NAMALWA (cell line): Measurements from ENCODE around the gene ADCYAP1.
A peak's percentile ranks its signal among the peaks of the same experiment; 100 is the strongest.
"Not testable (repeated sequence)": the region's sequence is repeated elsewhere in the genome, so short reads cannot be mapped to it uniquely, and the experiment has no call there.

ENCODE experiments used
- DNase-seq: peaks from one replicate; pipeline ENCODE4 v3.0.0-alpha.2; 2015; ENCODE audit warnings: low spot score

ADCYAP1 gene

DNA sequence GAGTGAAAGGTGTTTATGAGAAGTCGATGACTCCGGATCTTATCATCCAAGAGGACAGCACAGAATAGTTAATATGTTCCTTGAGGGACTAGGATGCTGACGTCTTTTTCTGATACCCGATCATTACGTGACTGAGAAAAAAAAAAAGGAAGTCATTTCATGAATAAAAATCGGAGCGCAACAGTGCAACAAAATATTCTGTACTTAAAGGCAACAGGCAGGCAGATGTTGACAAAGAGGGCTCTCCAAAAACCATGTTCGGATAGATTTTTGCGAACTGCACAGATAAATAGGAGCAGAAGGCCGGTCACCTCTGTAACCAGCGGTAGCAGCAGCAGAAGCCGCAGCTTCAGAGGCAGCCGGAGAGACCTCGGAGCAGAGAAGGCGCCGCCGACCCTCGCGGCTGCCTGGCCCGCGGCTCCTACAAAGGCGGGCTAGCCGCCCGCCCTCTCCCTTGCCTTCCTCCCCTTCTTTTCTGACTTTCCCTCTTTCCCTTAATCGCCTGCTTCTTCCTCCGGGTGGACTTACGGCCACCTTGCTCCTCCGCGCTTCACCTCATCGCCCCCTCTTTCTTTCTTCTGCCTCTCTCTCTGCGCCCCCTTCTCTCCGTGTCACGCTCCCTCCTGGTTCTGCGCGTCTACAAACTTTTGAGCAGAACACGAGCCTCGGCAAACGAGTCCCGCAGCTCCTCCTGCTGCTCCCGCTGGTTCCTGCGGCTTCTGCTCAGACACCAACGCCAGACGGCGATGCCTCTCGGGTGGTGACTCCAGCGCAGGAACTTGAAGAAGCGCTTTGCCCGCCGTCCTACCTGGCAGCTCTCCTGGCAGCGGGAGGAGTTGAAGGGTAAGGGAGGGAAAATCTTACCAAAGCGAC lies at the start of gene ADCYAP1:
ADCYAP1 (plus strand) TSS at position 654 of the 873 bp plus-strand sequence. CDS start 516 bp downstream, outside the sequence.
- DNase-seq: no peak

GRCh38 chr18:857986-858385 lies 46.7 kb upstream of the ADCYAP1 start:
- no peak for DNase-seq

DNA sequence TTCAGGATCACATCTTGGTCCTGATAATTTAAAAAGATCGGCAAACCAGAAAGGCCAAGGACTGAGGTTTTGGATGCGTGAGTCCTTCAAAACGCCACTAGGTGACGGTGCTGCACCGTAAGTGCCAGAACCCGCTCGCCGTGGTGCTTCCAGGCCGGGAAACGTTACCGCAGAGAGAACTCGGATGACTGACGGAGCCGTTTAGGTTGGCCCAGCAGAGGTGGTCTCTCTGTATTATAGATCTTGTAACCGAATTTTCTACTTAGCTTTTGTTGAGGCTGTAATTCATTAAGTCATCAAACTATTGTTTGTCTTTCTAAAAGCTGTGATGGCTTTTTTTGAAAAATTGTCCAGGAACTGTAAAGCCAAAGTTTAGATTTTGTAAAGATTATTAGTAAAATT lies 39.8 kb upstream of the ADCYAP1 start:
- DNase-seq: peak; percentile 69

DNA sequence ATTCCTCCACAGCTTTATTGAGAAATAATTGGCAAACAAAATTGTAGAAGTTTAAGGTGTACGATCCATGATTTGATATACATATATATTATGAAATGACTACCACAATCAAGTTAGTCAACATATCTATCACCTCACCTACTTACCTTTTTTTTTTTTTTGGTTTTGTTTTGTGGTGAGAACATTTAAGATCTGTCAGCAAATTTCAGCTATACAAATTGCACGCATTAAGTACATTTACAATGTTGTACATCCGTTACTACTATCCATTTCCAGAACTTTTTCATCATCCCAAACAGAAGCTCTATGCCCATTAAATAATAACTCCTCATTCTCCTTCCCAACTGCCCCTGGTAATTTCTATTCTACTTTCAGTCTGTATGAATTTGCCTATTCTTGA lies 37.4 kb upstream of the ADCYAP1 start:
- DNase-seq: no peak

- DNase-seq: not testable (repeated sequence)
Measured at GRCh38 chr18:873426-873825, 31.2 kb upstream of the ADCYAP1 start.

DNA sequence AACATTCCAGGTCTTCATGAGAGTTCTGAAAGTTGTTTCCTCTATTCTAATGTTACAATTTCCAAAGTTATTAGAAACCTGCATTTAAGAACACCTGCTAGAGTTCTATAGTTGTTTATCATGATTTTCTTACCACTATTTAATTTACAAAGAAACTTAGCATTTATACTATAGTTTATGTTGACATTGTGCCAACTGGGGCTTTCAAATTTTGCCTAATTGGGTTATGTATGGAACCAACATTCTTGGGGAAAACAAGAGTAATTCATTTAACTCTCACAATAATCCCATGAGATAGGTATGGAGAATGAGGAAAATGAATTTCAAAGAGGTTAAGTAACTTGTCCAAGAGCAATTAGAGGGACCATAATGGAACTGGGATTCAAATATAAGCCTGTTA lies 28.8 kb upstream of the ADCYAP1 start:
- DNase-seq: no peak

DNA sequence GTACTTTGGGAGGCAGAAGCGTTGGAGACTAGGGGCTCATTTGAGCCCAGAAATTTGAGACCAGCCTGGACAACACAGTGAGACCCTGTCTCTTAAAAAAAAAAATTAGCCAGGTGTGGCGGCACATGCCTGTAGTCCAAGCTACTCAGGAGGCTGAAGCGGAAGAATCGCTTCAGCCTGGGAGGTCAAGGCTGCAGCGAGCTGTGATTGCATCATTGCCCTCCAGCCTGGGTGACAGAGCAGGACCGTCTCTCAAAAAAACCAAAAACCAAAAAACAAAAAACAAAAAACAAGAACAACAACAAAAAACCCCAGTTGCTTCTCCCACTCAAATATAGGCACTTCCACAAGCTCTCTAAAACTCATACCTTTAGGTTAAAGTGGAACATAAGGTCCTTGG lies 27.4 kb upstream of the ADCYAP1 start:
- no peak for DNase-seq

DNA sequence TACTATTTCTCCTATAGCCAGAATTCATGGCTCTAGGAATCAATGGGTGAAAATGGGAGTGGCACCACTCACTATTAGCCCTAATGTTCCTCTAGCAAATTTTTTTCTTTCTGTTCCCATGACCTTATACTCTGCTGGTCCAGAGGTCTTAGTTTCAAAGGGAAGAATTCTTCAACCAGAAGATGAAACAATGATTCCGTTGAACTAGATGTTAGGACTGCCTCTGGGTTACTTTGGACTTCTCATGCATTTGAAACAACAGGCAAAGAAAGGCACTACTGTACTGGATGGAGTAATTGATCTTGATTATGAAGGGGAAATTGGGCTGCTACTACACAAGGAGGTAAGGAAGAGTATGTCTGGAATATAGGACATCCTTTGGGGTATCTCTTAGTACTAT lies 18.6 kb upstream of the ADCYAP1 start:
- no peak for DNase-seq

- no peak for DNase-seq
Measured at GRCh38 chr18:887716-888115, 17.0 kb upstream of the ADCYAP1 start.

DNA sequence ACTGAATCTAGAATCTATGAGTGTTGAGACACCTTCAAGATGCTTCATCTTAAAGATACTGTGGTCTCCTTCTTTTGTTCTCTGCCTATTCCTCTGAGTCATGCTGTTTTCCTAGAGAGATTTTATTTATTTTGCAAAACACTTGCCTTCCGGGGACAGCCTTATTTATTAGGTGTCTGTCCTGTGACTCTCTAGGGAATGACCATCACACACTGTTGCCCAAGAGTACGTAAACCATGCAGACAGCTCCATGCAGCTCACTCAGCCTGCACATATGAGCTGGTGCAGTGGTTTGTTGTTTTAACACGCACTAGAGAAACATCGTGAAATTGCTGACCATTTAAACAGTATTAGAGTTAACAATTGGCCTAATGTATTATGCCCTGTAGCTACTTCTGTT lies 12.4 kb upstream of the ADCYAP1 start:
- no peak for DNase-seq

DNA sequence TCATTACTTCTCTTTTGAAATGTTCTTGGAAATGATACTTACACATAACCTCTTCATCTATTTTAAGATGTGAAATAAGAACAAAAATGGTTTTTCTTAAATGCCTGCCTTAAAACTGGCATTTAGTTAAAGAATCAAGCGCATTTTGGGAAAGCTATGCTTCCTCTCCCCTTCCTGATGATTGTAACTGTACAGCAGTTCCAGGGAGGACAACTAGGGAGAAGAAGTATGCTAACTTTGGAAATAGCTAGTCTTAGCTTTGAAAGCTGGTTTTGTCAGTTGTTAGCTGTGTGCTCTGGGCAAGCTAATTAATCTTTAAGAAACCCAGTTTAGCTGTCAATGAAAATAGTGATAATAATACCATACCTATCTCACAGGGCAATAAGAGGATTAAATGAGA lies 8.4 kb upstream of the ADCYAP1 start:
- no peak for DNase-seq

GRCh38 chr18:901761-902160 lies 2.9 kb upstream of the ADCYAP1 start:
- DNase-seq: no peak

DNA sequence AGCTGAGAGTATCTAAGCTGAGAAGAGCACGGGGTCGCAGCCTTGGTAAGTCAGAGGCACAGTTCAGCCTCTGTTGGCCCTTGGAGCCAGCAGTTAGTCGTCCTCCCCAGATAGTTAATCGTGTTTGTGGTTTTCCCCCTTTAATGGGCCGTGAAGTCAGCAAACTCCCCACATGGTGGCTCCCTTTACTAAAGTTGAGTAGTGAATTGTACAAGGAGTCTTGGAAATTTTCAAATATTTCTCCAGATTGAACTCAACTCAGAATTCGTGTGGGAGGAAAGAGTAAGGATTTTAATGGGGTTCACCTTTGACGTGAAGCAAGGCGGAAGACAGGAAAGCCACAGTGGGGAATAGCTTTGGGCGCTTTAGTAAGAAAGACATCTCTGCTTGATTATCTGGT lies 2.4 kb upstream of the ADCYAP1 start:
- peak; percentile 2 for DNase-seq

GRCh38 chr18:903701-904100 lies 970 bp upstream of the ADCYAP1 start:
- peak; percentile 18 for DNase-seq

DNA sequence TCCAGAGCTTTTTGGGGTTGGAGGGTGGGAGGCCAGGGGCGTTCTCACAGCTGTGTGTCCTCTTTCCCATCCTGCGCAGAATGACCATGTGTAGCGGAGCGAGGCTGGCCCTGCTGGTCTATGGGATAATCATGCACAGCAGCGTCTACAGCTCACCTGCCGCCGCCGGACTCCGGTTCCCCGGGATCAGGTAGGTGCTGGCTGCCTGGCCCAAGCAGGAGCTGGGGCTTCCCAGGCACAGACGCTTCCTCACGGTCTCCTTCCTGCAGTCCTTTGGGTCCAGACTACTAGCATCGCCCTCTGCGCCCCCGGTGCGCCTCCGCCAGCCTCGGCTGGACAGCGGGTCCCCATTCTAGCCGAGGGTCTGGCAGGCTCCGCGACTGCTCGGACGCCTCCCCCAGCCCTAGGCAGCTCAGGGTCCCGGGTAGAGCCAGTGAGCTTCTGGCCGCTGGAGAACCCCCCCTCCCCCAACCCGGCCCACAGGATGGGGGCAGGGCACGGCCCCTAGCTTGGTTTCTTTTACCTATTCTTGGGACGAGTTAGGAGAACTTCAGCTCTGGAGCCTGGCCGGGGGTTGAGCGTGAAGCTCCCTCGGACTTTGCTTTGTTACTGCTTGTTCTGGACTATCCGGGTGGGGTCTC lies 756 bp downstream of the ADCYAP1 start:
- no peak for DNase-seq

DNA sequence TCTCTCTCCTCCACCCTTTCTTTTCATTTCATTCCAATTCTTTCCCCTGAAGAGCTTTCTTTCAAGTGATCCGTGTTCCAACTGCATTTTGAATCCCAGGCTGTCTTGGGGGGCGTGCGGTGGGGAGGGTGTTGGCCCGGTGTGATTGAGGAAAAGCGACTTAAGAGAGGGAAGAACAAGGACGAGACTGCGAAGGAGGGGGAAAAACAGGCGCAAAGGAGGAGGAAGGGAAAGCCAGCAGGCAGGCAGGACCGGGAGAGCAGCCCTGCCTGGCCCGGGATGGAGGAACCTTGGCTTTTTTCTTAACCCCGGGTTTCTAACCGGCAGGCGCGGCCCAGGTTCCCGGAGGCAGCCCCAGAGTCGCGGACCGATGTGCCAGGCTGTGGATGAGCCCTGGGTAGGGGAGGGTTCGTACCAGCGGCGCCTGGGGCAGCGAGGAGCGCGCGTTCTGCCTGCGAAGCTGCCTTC lies 1.3 kb downstream of the ADCYAP1 start:
- DNase-seq: no peak

DNA sequence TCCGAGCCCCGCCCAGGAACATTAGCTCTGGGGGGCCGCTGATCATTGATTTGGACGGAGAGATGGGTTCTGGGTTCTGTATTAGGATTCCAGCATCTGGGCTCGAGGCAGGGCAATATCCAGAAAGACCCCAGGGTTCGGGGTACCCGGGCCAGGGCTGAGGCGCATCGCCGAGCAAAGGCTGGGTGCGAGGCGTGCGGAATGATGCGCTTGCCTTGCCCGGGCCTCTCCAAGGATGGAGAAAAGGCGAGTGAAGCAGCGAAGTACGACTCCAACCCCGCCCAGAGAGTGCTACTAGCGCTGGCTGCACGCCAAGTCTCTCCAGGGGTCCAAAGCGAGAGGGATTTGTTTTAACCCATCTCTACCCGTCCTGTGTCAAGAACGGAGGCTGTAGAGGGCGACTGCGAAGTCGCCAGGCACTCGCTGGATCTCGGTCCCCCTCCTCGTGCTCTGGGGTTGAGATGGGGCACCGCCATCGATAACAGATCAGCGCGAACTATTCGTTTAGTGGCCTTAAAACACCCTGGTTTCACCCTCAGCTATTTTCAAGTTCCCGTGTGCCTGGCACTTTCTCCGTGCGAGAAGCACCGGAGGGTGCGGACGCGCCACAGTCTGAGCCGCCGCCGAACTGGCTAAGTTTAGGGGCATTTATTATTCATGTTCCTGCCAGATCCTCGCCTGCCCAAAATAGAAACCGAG lies 1.9 kb downstream of the ADCYAP1 start:
- no peak for DNase-seq

- DNase-seq: no peak
Measured at GRCh38 chr18:907115-907884, 2.6 kb downstream of the ADCYAP1 start.

GRCh38 chr18:907885-908757 lies 3.5 kb downstream of the ADCYAP1 start:
- no peak for DNase-seq

GRCh38 chr18:908758-909724 lies 4.4 kb downstream of the ADCYAP1 start:
- DNase-seq: no peak
